Lung (tissue), 12 donors: ENCODE results near the gene SAMSN1. TPM values are rescaled to one million over a fixed set of nuclear protein-coding genes. Genes with fewer than 3 reads are reported as not detected.

Experiments used
- ATAC-seq: fragments of 200-7000 bp; cut with Tn5 transposase; one replicate; pipeline ENCODE4 v1.9.1; 2020; ENCODE audit warnings: moderate number of reproducible peaks; ENCODE audit not compliant: insufficient read depth, low FRiP score
- DNase-seq, 3 donors: peaks; one replicate each; pipeline ENCODE4 v3.0.0-alpha.2; 2013 to 2017
- H3K27ac ChIP-seq, 2 donors: one replicate each; pipeline ENCODE4 v1.5.1; 2013; ENCODE audit warnings: mild to moderate bottlenecking in 2 of 2, moderate library complexity in 2 of 2, control low read depth in 1 of 2, inconsistent platforms in 1 of 2, low read depth in 1 of 2, low read length in 1 of 2
- H3K27me3 ChIP-seq, 3 donors: one replicate each; pipeline ENCODE4 v1.5.1; 2013; ENCODE audit warnings: low read length in 2 of 3; ENCODE audit not compliant: control insufficient read depth in 3 of 3, insufficient read depth in 3 of 3
- H3K36me3 ChIP-seq, 4 donors: one replicate each; pipeline ENCODE4 v1.5.1; 2013; ENCODE audit warnings: low read length in 4 of 4, mild to moderate bottlenecking in 1 of 4, moderate library complexity in 1 of 4; ENCODE audit not compliant: control insufficient read depth in 4 of 4, insufficient read depth in 4 of 4
- H3K4me1 ChIP-seq, 5 donors: one replicate each; pipeline ENCODE4 v1.5.1; 2013; ENCODE audit warnings: low read length in 5 of 5, mild to moderate bottlenecking in 2 of 5, moderate library complexity in 1 of 5; ENCODE audit not compliant: control insufficient read depth in 5 of 5, insufficient read depth in 5 of 5
- H3K4me3 ChIP-seq: one replicate; pipeline ENCODE4 v1.5.1; 2013; ENCODE audit warnings: mild to moderate bottlenecking, control low read depth, moderate library complexity
- H3K9ac ChIP-seq, 2 donors: one replicate each; pipeline ENCODE4 v1.5.1; 2013; ENCODE audit warnings: low read length in 2 of 2, control low read depth in 1 of 2; ENCODE audit not compliant: insufficient read depth in 1 of 2
- H3K9me3 ChIP-seq, 4 donors: one replicate each; pipeline ENCODE4 v1.5.1; 2013; ENCODE audit warnings: low read length in 3 of 4, mild to moderate bottlenecking in 1 of 4, moderate library complexity in 1 of 4; ENCODE audit not compliant: control insufficient read depth in 4 of 4, insufficient read depth in 3 of 4
- CTCF ChIP-seq: IDR thresholded peaks from 2 replicates; pipeline ENCODE4 v1.5.1; 2012; ENCODE audit warnings: mild to moderate bottlenecking; ENCODE audit errors: control extremely low read depth, extremely low read depth
- WGBS, 2 donors: extraction: QIAGEN DNeasy Blood & Tissue Kit; methylation state at CpG; one replicate each; pipeline ENCODE4 v1.1.7; 2013; 5-methylcytosine and 5-hydroxymethylcytosine counted together
- polyA plus RNA-seq, 2 donors: library from polyadenylated mRNA; stranded (reverse); fragments of 200-250 nt; gene quantifications; one replicate each; pipeline ENCODE4 v1.2.1, GENCODE V29; 2013
- total RNA-seq, 2 donors: library from RNA; depleted of rRNA in 1 of 2; stranded (reverse); fragments of >200 nt in 1 of 2; gene quantifications; one replicate each; pipeline ENCODE4 v1.2.1, GENCODE V29; 2014 to 2021
- donor health status: control.
- donor health status: control.
- donor health status: Bipolar disorder and iron deficiency.
- donor health status: healthy.
- donor health status: DM: yes; HTN: yes; CAD: no.

SAMSN1 gene
- total and polyA plus RNA-seq, 4 donors = 6.4 to 184 (median 16.1) TPM

- no peak overlapping the region for H3K4me3 ChIP-seq
- H3K36me3 ChIP-seq = no peaks in the 10 kb centered on the region
- no peaks in the 10 kb centered on the region for H3K27me3 ChIP-seq
- no peaks in the 10 kb centered on the region for H3K4me1 ChIP-seq
- no peak for DNase-seq
- H3K9me3 ChIP-seq = peaks cover 0 to 2% (median 0%) of the 10 kb centered on the region in 4 donors
- no peak for TF ChIP-seq CTCF
- no peak for ATAC-seq
- H3K27ac ChIP-seq = no peak overlapping the region
- H3K9ac ChIP-seq = no peak overlapping the region
These were observed 13.0 kb upstream of the SAMSN1 start for GRCh38 chr21:14559102-14559501.

- Histone ChIP-seq H3K36me3 (no peaks in the 10 kb centered on the region), H3K9ac (no peak overlapping the region), H3K9me3 (peaks cover 0 to 2% (median 0%) of the 10 kb centered on the region in 4 donors), H3K4me3 (no peak overlapping the region), H3K4me1 (no peaks in the 10 kb centered on the region), H3K27me3 (no peaks in the 10 kb centered on the region), H3K27ac (no peak overlapping the region)
- ATAC-seq = no peak
- WGBS, 2 donors = 73 to 84% methylated on average over 5 of the region's 5 CpGs
- no peak for TF ChIP-seq CTCF
- no peak for DNase-seq
These were observed 11.3 kb upstream of the SAMSN1 start for GRCh38 chr21:14557413-14557812.

GRCh38 chr21:14554948-14555347 is 8.8 kb upstream of the SAMSN1 start:
- Histone ChIP-seq H3K4me3 (no peak overlapping the region), H3K9ac (no peak overlapping the region), H3K36me3 (no peaks in the 10 kb centered on the region), H3K9me3 (no peaks in the 10 kb centered on the region), H3K4me1 (no peaks in the 10 kb centered on the region), H3K27ac (no peak overlapping the region), H3K27me3 (no peaks in the 10 kb centered on the region)
- 67 to 77% methylated on average over 1 of the region's 1 CpG for WGBS, 2 donors
- ATAC-seq = no peak
- TF ChIP-seq CTCF = no peak
- DNase-seq = no peak

- DNase-seq (no peak), ATAC-seq (no peak)
- H3K9ac ChIP-seq = no peak overlapping the region
- no peaks in the 10 kb centered on the region for H3K9me3 ChIP-seq
- H3K27me3 ChIP-seq = no peaks in the 10 kb centered on the region
- TF ChIP-seq CTCF = no peak
- H3K36me3 ChIP-seq = no peaks in the 10 kb centered on the region
- WGBS, 2 donors = 80 to 94% methylated on average over 2 of the region's 2 CpGs
- no peaks in the 10 kb centered on the region for H3K4me1 ChIP-seq
- H3K4me3 ChIP-seq = no peak overlapping the region
- no peak overlapping the region for H3K27ac ChIP-seq
These were observed 7.3 kb upstream of the SAMSN1 start for GRCh38 chr21:14553422-14553821.
